Smooth muscle cell (in vitro differentiated cells): ENCODE results near the gene OGFOD3. TPM values are rescaled to one million over a fixed set of nuclear protein-coding genes. Genes with fewer than 3 reads are reported as not detected.

ENCODE experiments used
- DNase-seq: peaks from one replicate; lab custom pipeline; 2025; ENCODE audit not compliant: unreplicated experiment; lab: John Stamatoyannopoulos, UW
- H2AFZ ChIP-seq: fragments of 200-600 bp; sonication (generic); 2 replicates; pipeline ENCODE4 v1.6.0; 2016; ENCODE audit warnings: antibody characterized with exemption, low read depth, mild to moderate bottlenecking
- H3F3A ChIP-seq: fragments of 200-600 bp; sonication (generic); 2 replicates; pipeline ENCODE4 v1.6.0; 2017; ENCODE audit warnings: antibody characterized with exemption, low read depth
- H3K27ac ChIP-seq: fragments of 200-600 bp; sonication (generic); 2 replicates; pipeline ENCODE4 v1.5.1; 2016; ENCODE audit warnings: low read depth, mild to moderate bottlenecking
- H3K27me3 ChIP-seq: fragments of 200-600 bp; sonication (generic); 2 replicates; pipeline ENCODE4 v1.6.1; 2016; ENCODE audit warnings: low read depth, mild to moderate bottlenecking
- H3K36me3 ChIP-seq: fragments of 200-600 bp; sonication (generic); 2 replicates; pipeline ENCODE4 v1.5.1; 2016; ENCODE audit warnings: low read depth
- H3K4me1 ChIP-seq: fragments of 200-600 bp; sonication (generic); 2 replicates; pipeline ENCODE4 v1.5.1; 2016; ENCODE audit warnings: low read depth
- H3K4me2 ChIP-seq: fragments of 200-600 bp; sonication (generic); 2 replicates; pipeline ENCODE4 v1.6.0; 2016; ENCODE audit warnings: mild to moderate bottlenecking
- H3K4me3 ChIP-seq: fragments of 200-600 bp; sonication (generic); 2 replicates; pipeline ENCODE4 v1.5.1; 2016; ENCODE audit warnings: mild to moderate bottlenecking
- H3K79me2 ChIP-seq: fragments of 200-600 bp; sonication (generic); 2 replicates; pipeline ENCODE4 v1.6.0; 2016; ENCODE audit warnings: low read depth, mild to moderate bottlenecking
- H3K9ac ChIP-seq: fragments of 200-600 bp; sonication (generic); 2 replicates; pipeline ENCODE4 v1.6.0; 2016; ENCODE audit warnings: low read depth
- H3K9me3 ChIP-seq: fragments of 200-600 bp; sonication (generic); replicated peaks from 2 replicates; pipeline ENCODE4 v1.5.1; 2016; ENCODE audit warnings: low read depth
- H4K20me1 ChIP-seq: fragments of 200-600 bp; sonication (generic); 2 replicates; pipeline ENCODE4 v1.6.0; 2016; ENCODE audit warnings: low read depth
- CTCF ChIP-seq: fragments of 200-600 bp; sonication (generic); IDR thresholded peaks from 2 replicates; pipeline ENCODE4 v1.5.1; 2017; ENCODE audit warnings: borderline replicate concordance, mild to moderate bottlenecking, antibody characterized with exemption; ENCODE audit not compliant: insufficient read depth, poor library complexity, severe bottlenecking
- WGBS: methylation state at CpG from one replicate; pipeline ENCODE4 v1.1.7; 2016; ENCODE audit warnings: low lambda C conversion rate; 5-methylcytosine and 5-hydroxymethylcytosine counted together
- polyA plus RNA-seq: library from polyadenylated mRNA; unstranded; fragments of >200 nt; fragmentation: Nextera tagmentation; extraction: Ambion mirVana; gene quantifications from 2 replicates; pipeline ENCODE4 v1.2.1, GENCODE V29; 2016
- total RNA-seq: library from RNA; depleted of rRNA; stranded (reverse); fragments of >200 nt; gene quantifications from 2 replicates; pipeline ENCODE4 v1.2.3, GENCODE V29; 2014

OGFOD3 gene
- total and polyA plus RNA-seq, 2 experiments from 2014 or later = 10.5 to 30.4 TPM

- H3K27me3 ChIP-seq = no peaks in the 10 kb centered on the region
- WGBS = 97% methylated on average over 21 of the region's 21 CpGs
- no peak overlapping the region for H3K27ac ChIP-seq
- no peaks in the 10 kb centered on the region for H3K9me3 ChIP-seq
- H3F3A ChIP-seq = no peaks in the 10 kb centered on the region
- H3K4me2 ChIP-seq = no peak overlapping the region
- H3K9ac ChIP-seq = no peak overlapping the region
- no peaks in the 10 kb centered on the region for H3K36me3 ChIP-seq
- H3K79me2 ChIP-seq = no peaks in the 10 kb centered on the region
- no peak overlapping the region for H2AFZ ChIP-seq
- TF ChIP-seq CTCF = no peak
- DNase-seq = no peak
- H3K4me1 ChIP-seq = no peaks in the 10 kb centered on the region
- H4K20me1 ChIP-seq = peaks cover 19% of the 10 kb centered on the region
- H3K4me3 ChIP-seq = no peak overlapping the region
Observed at GRCh38 chr17:82408938-82409318, 9.5 kb downstream of the OGFOD3 start.

- H3K9ac ChIP-seq = no peak overlapping the region
- 93% methylated on average over 15 of the region's 15 CpGs for WGBS
- no peaks in the 10 kb centered on the region for H3K4me1 ChIP-seq
- H3K27me3 ChIP-seq = no peaks in the 10 kb centered on the region
- no peaks in the 10 kb centered on the region for H3K9me3 ChIP-seq
- peaks cover 16% of the 10 kb centered on the region for H4K20me1 ChIP-seq
- no peak overlapping the region for H2AFZ ChIP-seq
- no peak for DNase-seq
- H3K27ac ChIP-seq = no peak overlapping the region
- no peaks in the 10 kb centered on the region for H3K79me2 ChIP-seq
- H3K4me3 ChIP-seq = no peak overlapping the region
- no peak for TF ChIP-seq CTCF
- H3K4me2 ChIP-seq = no peak overlapping the region
- no peaks in the 10 kb centered on the region for H3K36me3 ChIP-seq
- no peaks in the 10 kb centered on the region for H3F3A ChIP-seq
Observed at GRCh38 chr17:82408288-82408937, 10.0 kb downstream of the OGFOD3 start.

GRCh38 chr17:82407255-82407654 is 11.1 kb downstream of the OGFOD3 start:
- no peak overlapping the region for H2AFZ ChIP-seq
- no peaks in the 10 kb centered on the region for H3K27me3 ChIP-seq
- TF ChIP-seq CTCF = no peak
- no peaks in the 10 kb centered on the region for H3K79me2 ChIP-seq
- H3K4me3 ChIP-seq = no peak overlapping the region
- no peaks in the 10 kb centered on the region for H3K36me3 ChIP-seq
- H3K4me2 ChIP-seq = no peak overlapping the region
- H4K20me1 ChIP-seq = peaks cover 5% of the 10 kb centered on the region
- H3K4me1 ChIP-seq = no peaks in the 10 kb centered on the region
- no peak for DNase-seq
- whole genome bisulfite sequencing = 92% methylated on average over 13 of the region's 13 CpGs
- no peak overlapping the region for H3K27ac ChIP-seq
- no peak overlapping the region for H3K9ac ChIP-seq
- no peaks in the 10 kb centered on the region for H3F3A ChIP-seq
- H3K9me3 ChIP-seq = no peaks in the 10 kb centered on the region

- H3K36me3 ChIP-seq = no peaks in the 10 kb centered on the region
- no peaks in the 10 kb centered on the region for H3K79me2 ChIP-seq
- H4K20me1 ChIP-seq = peaks cover 5% of the 10 kb centered on the region
- no peak overlapping the region for H3K4me3 ChIP-seq
- H3K27me3 ChIP-seq = no peaks in the 10 kb centered on the region
- no peak for TF ChIP-seq CTCF
- no peak for DNase-seq
- no peaks in the 10 kb centered on the region for H3K9me3 ChIP-seq
- WGBS = 97% methylated on average over 14 of the region's 14 CpGs
- no peak overlapping the region for H3K9ac ChIP-seq
- no peak overlapping the region for H2AFZ ChIP-seq
- no peaks in the 10 kb centered on the region for H3F3A ChIP-seq
- H3K27ac ChIP-seq = no peak overlapping the region
- no peak overlapping the region for H3K4me2 ChIP-seq
- H3K4me1 ChIP-seq = no peaks in the 10 kb centered on the region
Observed at GRCh38 chr17:82406131-82406671, 12.2 kb downstream of the OGFOD3 start.
